ENCODE measurements around the gene SULF2. TPM values are rescaled to one million over a fixed set of nuclear protein-coding genes. Genes with fewer than 3 reads are reported as not detected.
A peak's percentile ranks its signal among the peaks of the same experiment; 100 is the strongest.

Gene SULF2
- total and polyA plus RNA-seq, 9 of the 15 experiments (the other 6 are each of a cell fraction or from before 2014, with no cell fraction given): 0.33 TPM; not detected in 8

- H3K79me2 ChIP-seq (ENCODE audit: control insufficient read depth, insufficient read depth, low read length): no peaks in the 10 kb centered on the region
- peak; percentile 69 to 85 (median 78) for DNase-seq (ENCODE audit: extremely low read depth in 1 of 4, low spot score in 3 of 4)
- peaks cover 0 to 13% of the 10 kb centered on the region in 2 experiments; a peak in 2 of 5 replicates for H3K4me1 ChIP-seq (replicated peaks in 1 of 2; ENCODE audit: control insufficient read depth in 2 of 2, insufficient read depth in 2 of 2, low read length in 2 of 2)
- no peaks in the 10 kb centered on the region for H3K9me1 ChIP-seq (ENCODE audit: control insufficient read depth, insufficient read depth, low read length)
- no TSS peak for BruUV-seq (replicated peaks)
- H4K20me1 ChIP-seq (replicated peaks; ENCODE audit: control insufficient read depth, insufficient read depth, low read length): peaks cover 13% of the 10 kb centered on the region
- H3K4me2 ChIP-seq (ENCODE audit: insufficient read depth, low read length): no peak overlapping the region
- H3K9me3 ChIP-seq (replicated peaks; ENCODE audit: control insufficient read depth, insufficient read depth, low read depth, low read length): no peaks in the 10 kb centered on the region
- POLR2A ChIA-PET: interaction anchor here (0.7 to 1.0 kb wide), 2 partner anchors 8 to 382 kb away, joined by 3 to 4 read pairs; no protein-coding TSS in a partner anchor
- H3K36me3 ChIP-seq (ENCODE audit: control insufficient read depth, insufficient read depth, low read length): no peaks in the 10 kb centered on the region
- peaks cover 29 to 84% of the 10 kb centered on the region in 2 experiments; a peak in 4 of 5 replicates for H3K27me3 ChIP-seq (ENCODE audit: control insufficient read depth in 2 of 2, insufficient read depth in 2 of 2, low read length in 2 of 2)
- H3K9ac ChIP-seq (ENCODE audit: insufficient read depth in 1 of 2, low read depth in 2 of 2, low read length in 2 of 2): no peak overlapping the region
- peak; percentile 93 for ATAC-seq
- no peak overlapping the region for H3K4me3 ChIP-seq
- CTCF ChIA-PET (ENCODE audit: low intra/inter-chr PET ratio): interaction anchor here (0.6 to 3.7 kb wide), 4 partner anchors 13 to 943 kb away, joined by 3 to 22 read pairs (median 4); no protein-coding TSS in a partner anchor
- no peak overlapping the region for H2AFZ ChIP-seq (ENCODE audit: low read depth, low read length)
- 6% methylated on average over 15 of the region's 15 CpGs for WGBS (ENCODE audit: insufficient coverage, low coverage, missing lambda C conversion rate)
- in situ Hi-C loops (cut with MboI): no loop called here
- no peak overlapping the region for H3K27ac ChIP-seq (ENCODE audit: extremely low read depth, low read depth, low read length)
- peak; percentile 90 for FAIRE-seq
- intact Hi-C loops (cut with micrococcal nuclease): loop anchor here (2.0 to 5.0 kb wide), 3 partner anchors 35 to 944 kb away; no protein-coding TSS in a partner anchor
- TF ChIP-seq PKNOX1 (IDR thresholded peaks at IDR 0.05) (0 out of 2 replicates have a peak, but pooled peaks have one; percentile 11), ZBTB11 (CRISPR knock-in tag; IDR thresholded peaks at IDR 0.05) (peak in 1 of 3 experiments; percentile 86; a peak in 2 of 6 replicates), SMARCE1 (IDR thresholded peaks at IDR 0.05) (no peak), CTCF (IDR thresholded peaks at IDR 0.05 in 2 of 3, conservative IDR thresholded peaks at IDR 0.05 in 1 of 3; ENCODE audit: insufficient read depth in 2 of 3, low read depth in 1 of 3, low read length in 3 of 3) (peak; percentile 83 to 91 (median 87)), ZNF324 (CRISPR knock-in tag; IDR thresholded peaks at IDR 0.05) (no peak), NFE2 (IDR thresholded peaks at IDR 0.05; ENCODE audit: low read depth) (peak; percentile 19; the same call in 1 of the 2 replicates), ZNF165 (CRISPR knock-in tag; IDR thresholded peaks at IDR 0.05; ENCODE audit: borderline replicate concordance) (no peak), ZC3H8 (IDR thresholded peaks at IDR 0.05) (no peak), DEAF1 (CRISPR knock-in tag; IDR thresholded peaks at IDR 0.05) (0 out of 2 replicates have a peak, but pooled peaks have one; percentile 21), ZNF354B (CRISPR knock-in tag; IDR thresholded peaks at IDR 0.05) (no peak)
Observed at GRCh38 chr20:47677635-47678453, 107.4 kb downstream of the SULF2 start.
